GM21381 (cell line): ENCODE measurements around the gene XPR1.
"Not testable (repeated sequence)": the region's sequence is repeated elsewhere in the genome, so short reads cannot be mapped to it uniquely, and the experiment has no call there.

Experiments used
- ATAC-seq: cut with Tn5 transposase; IDR thresholded peaks from one replicate; pipeline ENCODE4 v1.9.1; 2021; ENCODE audit warnings: mild to moderate bottlenecking, moderate library complexity; ENCODE audit not compliant: unreplicated experiment

Gene XPR1

DNA sequence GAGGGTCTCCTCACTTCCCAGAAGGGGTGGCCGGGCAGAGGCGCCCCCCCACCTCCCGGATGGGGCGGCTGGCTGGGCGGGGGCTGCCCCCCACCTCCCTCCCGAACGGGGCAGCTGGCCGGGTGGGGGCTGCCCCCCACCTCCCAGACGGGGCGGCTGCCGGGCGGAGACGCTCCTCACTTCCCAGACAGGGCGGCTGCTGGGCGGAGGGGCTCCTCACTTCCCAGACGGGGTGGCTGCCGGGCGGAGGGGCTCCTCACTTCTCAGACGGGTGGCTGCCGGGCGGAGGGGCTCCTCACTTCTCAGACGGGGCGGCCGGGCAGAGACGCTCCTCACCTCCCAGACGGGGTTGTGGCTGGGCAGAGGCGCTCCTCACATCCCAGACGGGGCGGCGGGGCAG is 78.9 kb downstream of the XPR1 start:
- ATAC-seq = not testable (repeated sequence)

DNA sequence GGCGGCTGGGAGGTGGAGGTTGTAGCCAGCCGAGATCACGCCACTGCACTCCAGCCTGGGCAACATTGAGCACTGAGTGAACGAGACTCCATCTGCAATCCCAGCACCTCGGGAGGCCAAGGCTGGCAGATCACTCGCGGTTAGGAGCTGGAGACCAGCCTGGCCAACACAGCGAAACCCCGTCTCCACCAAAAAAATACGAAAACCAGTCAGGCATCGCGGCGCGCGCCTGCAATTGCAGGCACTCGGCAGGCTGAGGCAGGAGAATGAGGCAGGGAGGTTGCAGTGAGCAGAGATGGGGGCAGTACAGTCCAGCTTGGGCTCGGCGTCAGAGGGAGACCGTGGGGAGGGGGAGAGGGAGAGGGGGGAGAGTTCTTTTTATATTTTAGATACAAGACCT is 79.4 kb downstream of the XPR1 start:
- not testable (repeated sequence) for ATAC-seq

DNA sequence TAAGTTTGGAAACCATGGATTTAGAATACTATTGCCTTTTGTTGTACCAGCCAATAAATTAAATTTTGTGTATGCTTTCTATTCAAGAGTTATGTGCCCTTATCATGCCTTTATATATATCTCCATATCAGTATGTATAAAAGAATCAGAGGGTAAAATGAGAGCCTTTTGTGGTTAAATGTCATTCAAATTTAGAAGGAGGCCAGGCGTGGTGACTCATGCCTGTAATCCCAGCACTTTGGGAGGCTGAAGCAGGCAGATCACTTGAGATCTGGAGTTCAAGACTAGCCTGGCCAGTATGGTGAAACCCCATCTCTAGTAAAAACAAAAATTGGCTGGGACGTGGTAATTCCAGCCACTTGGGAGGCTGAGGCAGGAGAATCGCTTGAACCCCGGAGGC is 88.9 kb downstream of the XPR1 start:
- ATAC-seq = no peak

DNA sequence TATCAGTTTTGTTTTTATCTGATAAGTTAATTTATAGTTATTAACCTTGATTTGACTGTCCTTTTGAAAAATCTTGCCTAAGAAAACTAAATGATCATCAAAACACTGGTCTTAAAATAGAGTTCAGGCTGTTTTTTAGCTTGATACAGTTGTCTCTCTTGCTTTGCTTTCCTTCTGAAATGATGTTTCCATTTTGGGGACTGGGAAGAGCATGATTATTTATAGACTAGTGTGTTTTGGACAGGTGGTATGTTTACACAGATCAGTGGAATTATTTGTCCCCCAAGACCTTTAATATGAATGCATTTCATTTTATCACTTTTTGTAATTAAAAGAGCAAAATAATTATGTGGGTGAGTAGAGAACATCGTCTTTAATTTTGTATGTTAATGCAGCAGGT is 90.8 kb downstream of the XPR1 start:
- ATAC-seq = no peak

DNA sequence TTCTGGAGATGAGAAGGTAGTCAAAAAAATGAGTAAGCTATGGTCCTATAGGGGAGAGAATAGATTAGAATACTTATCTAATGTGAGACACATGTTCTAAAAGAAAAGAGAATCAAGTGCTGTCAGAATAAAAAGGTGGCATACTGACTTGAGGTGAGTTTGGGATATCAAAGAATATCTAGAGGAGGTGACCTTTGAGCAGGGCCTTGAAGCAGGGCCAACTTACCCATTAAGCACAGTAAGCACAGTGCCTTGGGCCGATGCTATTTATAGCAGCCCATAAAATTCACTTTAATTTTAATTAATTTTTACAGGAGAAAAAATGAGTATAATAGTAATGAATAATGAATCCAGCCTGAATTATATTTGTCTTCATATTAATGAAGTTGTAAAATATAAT is 92.2 kb downstream of the XPR1 start:
- ATAC-seq = no peak

DNA sequence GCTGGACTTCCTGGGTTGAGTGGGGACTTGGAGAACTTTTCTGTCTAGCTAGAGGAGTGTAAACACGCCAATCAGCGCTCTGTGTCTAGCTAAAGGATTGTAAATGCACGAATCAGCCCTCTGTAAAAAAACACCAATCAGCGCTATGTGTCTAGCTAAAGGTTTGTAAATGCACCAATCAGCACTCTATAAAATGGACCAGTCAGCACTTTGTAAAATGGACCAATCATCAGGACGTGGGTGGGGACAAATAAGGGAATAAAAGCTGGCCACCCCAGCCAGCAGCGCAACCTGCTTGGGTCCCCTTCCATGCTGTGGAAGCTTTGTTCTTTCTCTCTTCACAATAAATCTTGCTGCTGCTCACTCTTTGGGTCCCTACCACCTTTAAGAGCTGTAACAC is 94.2 kb downstream of the XPR1 start:
- ATAC-seq = not testable (repeated sequence)

DNA sequence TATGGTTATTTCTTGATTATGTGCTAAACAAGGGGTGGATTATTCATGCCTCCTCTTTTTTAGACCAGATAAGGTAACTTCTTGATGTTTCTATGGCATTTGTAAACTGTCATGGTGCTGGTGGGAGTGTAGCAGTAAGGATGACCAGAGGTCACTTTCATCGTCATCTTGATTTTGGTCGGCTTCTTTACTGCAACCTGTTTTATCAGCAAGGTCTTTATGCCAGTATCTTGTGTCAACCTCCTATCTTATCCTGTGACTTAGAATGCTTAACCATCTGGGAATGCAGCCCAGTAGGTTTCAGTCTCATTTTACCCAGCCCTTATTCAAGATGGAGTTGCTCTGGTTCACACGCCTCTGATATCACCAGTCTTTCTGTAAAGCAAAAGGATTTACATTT is 95.9 kb downstream of the XPR1 start:
- not testable (repeated sequence) for ATAC-seq

DNA sequence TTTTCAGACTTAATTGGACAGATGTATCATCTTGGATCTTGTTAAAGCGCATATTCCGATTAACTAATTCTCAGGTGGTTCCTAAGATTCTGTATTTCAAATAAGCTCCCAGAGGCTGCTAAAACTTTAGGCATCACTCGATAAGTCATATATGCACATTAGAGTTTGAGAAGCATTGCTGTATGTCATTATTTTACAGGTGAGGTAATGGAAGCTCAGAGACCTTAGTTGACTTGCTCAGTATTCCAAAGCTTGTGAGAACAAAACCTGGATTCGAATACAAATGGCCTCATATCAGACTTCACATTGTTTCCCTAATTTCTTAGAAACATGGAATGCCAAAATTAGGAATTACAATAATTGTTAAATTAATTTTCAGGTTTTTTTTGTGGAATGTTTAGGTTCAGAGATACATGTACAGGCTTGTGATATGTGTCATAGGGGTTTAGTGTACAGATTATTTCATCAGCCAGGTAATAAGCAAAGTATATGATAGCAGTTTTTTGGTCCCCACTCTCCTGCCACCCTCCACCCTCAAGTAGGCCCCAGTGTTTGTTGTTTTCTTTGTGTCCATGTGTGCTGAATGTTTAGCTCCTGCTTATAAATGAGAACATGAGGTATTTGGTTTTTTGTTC is 96.8 kb downstream of the XPR1 start:
- no peak for ATAC-seq

DNA sequence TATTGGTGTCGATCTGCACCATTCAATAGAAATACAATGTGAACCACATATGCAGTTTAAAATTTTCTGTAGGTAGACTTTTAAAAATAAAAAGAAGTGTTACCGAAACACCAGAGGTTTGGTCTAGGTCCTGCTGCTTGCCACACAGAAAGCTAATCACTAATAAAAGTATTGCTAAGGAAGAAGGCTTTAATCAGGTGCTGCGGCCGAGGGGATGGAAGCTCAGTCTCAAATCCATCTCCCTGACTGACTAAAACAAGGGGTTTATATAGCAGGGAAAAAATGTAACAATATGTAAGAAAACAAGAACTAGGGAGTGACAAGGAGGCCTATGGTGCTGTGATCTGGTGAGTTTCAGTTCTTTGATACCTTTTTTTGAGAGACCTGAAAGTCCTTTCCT is 99.3 kb downstream of the XPR1 start:
- no peak for ATAC-seq

DNA sequence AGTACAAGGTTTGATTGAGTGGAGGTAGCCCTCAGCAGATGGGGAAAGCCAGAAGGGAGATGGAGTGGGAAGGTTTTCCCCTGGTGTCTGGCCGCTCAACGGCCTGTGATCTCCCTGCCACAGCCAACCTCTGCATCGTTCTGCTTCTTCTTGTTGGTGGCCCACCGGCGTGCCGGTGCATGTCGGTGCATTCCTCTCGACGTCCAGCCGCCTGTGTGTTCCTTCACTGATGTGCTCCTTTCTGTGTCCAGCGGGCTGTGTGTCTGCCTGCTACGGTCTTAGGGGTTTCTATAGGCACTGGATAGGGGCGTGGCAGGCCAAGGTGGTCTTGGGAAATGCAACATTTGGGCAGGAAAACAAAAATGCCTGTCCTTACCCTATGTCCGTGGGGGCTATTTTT is 101.0 kb downstream of the XPR1 start:
- ATAC-seq = no peak

DNA sequence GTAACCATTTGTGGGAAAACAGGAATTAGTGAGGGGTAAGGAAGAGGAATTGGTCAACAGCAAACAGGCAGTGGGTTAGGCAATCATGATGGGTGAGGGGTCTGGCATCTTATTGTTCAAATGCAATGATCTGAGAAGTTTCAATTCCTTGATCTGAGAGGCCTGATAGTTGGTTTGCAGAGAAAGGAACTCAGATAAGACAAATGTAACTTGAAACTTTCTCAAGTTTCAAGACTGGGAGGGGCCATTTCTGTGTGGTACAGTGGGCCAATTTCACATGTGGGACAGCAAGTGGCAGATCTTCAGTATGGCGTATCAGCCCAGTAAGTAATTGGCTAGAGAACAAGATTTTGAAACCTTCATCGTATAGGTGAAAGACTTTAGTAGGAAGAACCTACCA is 102.5 kb downstream of the XPR1 start:
- ATAC-seq = no peak

DNA sequence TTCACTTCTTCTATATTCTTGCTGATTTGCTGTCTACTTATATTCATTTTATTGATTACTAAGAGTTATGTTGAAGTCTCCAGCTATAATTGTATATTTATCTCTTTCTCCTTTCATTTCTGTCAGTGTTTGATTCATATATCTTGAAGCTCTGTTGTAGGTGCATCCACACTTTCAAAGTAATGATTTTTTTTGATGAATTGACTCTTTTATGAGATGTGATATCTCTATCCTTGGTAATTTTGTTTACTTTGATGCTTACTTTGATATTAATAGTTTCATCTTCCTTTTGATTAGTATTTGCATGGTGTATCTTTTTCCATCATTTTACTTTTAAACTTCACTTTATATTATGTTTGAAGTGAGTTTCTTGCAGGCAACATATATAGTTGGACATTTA is 110.8 kb downstream of the XPR1 start:
- ATAC-seq = no peak

DNA sequence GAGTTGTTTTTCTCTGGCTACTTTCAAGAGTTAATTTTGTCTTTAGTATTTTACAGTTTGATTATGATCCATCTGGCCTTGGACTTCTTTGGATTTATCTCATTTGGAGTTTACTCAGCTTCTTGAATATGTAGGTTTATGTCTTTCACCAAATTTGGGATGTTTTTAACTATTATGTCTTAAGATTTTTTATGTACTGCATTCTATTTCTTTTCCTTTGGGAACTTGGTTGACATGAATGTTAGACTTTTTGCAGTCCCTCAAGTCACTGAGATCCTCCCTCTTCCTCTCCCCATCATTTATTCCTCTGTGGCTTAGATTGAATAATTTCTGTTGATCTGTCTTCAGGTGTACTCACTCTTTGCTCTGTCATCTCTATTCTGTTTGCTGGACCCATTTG is 112.0 kb downstream of the XPR1 start:
- no peak for ATAC-seq

DNA sequence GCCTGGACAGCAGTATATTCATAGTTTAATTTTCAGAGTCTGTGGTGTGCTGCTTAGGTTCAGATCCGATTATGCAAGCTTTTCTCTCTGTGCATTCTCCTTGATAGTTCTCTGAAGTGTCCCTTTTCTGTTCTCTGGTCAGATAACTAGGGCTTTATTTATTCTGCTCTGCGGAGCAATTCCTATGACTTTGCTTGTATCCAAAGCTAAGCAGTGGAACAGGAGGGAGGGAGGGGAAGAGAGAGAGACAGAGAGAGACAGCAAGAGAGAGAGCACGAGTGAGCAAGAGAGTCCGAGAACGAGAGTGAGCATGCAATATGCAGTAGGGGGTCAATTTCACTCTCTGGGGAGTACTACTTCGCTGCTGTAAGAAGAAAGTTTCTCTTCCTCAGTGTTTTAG is 113.3 kb downstream of the XPR1 start:
- ATAC-seq = no peak

DNA sequence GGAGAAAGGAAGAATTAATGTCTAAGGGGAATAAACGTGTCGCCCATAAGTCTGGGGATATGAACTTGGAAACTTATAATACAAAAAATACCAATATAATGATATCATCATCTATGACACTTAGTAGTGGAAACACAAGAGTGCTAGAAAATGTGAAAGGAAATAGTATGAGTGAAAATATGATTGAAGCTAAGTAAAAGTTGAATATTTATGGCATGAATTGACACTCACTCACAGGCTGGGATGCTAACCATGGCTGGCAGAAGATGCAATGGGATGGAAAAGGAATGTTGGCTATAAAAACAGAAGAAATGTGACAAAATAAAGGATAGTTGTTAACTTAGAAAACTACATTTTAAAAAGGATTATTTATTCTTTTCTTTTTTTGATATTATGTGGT is 120.1 kb downstream of the XPR1 start:
- ATAC-seq = no peak

DNA sequence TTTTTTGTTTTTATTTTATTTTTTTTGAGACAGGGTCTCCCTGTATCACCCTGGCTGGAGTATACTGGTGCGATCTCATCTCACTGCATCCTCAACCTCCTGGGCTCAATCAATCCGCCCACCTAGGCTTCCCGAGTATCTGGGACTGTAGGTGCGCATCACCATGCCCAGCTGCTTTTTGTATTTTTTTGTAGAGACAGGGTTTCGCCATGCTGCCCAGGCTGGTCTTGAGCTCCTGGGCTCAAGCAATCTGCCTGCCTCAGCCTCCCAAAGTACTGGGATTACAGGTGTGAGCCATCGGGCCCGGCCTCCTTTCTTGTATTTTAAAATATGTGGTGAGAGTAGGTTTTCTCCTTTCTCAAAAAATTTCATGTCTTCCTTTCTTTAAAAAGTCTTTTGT is 122.6 kb downstream of the XPR1 start:
- no peak for ATAC-seq

DNA sequence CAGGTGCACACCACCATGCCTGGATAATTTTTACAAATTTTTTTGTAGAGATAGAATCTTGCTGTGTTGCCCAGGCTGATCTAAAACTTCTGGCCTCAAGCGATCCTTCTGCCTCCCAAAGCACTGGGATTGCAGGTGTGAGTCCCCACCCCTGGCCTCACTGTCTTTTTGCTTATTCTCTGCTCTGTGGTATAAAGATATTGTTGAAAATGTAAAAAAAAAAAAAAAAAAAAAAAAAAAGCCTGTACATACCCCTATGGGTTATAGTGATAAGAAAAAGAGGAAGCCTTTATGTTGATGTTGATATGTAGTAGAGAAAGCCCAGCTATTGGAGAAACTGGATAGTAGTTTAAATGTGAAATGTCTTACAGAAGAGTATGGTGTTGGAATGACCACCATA is 125.8 kb downstream of the XPR1 start:
- ATAC-seq = no peak

DNA sequence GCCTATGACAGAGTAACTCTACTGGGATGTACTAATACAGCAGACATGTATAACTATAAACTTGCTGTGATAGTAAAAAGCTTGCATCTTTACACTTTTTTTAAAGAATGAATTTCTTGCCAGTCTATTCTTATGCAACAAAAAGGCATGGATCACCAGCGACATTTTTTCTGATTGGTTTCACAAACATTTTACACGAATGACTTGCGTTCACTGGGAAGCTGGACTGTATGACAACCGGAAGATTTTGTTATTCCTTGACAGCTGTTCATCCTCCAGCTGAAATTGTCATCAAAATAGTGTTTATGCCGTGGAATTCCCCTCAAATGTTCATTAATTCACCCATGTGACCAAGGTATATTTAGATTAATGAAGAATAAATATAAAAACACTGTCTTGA is 131.0 kb downstream of the XPR1 start:
- no peak for ATAC-seq

DNA sequence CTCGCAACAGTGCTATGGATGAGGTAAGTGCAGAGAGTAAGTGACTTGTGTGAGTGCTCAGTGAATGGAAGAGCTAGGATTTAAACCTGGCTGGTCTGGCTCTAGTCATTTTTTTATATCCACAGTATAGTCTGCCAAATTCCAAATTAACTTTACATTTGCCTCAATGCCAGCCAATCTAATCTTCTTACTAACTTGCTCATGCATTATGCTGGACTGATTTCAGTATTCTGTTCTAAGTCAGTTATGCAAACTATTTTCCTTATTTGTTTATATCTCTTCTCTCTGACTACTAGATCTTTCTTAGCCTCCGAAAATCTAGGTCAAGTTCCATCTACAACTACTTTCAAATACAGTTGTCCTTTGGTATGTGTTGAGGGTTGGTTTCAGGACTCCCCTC is 133.3 kb downstream of the XPR1 start:
- no peak for ATAC-seq

DNA sequence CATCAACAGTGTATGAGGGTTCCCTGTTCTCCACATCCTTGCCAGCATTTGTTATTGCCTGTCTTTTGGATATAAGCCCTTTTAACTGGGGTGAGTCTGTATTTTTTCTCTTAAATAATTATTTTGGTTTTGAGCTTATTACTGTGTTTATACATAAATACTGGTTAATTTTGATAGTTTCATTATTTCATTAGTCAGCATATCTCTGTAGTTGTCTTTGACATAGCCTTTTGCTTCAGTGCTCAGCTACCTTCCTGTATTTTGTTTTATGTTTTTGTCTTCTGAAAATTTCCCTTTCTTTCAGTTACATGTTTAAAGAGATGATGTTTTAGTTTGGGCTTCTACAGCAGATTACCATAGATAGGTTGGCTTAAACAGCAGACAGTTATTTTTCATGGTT is 138.1 kb downstream of the XPR1 start:
- no peak for ATAC-seq

DNA sequence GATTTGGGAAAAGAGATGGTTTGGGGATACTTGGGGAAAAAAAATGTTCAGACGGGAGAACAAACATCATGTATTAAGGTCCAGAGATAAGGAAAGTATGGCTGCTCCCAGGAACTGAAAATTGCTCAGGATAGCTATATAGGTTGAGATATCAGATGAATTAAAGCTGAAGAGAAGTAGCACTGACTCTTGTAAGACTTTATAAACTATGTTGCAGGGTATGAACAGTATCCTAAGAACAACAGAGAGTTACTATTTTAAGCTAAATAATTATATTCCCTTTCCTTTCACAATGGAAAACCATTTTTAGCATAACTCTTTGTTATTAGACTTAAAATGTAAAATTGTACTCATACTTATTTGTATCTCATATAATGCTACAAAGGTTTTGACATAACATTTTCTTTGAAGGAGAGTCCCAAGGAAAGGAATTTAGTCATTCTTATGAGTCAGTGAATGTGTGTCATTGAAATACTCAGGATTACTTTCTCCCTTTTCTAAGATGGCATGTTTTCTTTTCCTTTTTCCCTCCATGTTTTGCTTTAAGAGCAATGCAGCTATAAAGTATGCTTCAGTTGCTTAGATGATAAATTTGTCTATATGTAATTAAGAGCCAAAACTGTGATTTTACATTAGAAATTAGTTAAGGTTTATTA is 141.5 kb downstream of the XPR1 start:
- ATAC-seq = no peak

DNA sequence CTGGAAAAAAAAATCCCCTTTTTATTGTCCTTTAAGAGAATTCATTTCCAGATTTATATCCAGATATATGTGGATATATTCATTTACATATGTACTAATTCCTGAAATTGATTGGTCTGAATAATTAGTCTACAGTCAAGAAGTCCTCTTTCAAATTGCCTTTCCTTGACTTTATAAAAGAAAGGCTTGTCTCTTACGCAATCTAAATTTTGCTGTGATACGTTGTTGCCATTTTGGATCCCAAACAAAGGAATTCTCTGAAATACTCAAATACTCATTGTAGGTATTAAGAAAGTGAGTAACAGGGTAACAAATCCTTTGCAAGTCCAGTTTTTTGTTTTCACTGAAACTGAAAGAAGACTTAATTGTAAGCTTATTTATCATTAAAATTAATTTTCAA is 144.0 kb downstream of the XPR1 start:
- no peak for ATAC-seq

DNA sequence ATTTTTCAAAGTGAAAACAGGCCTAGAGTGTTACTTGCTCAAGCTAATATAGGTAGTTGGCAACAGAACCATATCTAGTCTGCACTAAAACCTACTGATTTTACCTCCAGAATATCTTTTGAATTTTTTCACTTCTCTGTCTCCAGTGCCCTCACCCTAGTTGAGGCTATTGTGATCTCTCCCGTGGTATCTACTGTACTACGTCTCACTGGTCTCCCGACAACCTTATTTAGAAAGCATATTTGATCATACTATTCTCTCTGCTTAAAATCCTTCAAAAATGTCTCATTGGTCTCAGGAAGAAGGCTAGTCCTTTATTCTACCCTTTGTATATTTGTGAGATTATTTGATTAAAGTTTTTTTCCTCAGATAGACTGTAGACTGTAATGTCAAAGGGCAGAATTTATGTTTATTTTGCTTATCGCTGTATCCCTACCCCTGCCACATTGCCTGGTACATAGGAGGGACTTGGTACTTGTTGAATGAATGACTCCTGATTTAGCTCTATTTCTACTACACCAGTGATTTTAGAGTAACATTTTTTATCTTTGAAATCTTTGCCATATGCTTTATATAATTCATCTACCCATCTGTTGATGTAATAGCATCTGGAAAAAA is 145.4 kb downstream of the XPR1 start:
- no peak for ATAC-seq
